HCT116 (cell line): ENCODE measurements around the gene IL21R. TPM values are rescaled to one million over a fixed set of nuclear protein-coding genes. Genes with fewer than 3 reads are reported as not detected.

ENCODE experiments used
- ATAC-seq: fragments of 200-7000 bp; cut with Tn5 transposase; 2 replicates; pipeline ENCODE4 v1.9.1; 2020; ENCODE audit warnings: mild to moderate bottlenecking, moderate library complexity
- BruUV-seq: library from RNA; stranded (reverse); fragments of 400-500 nt; replicated peaks from 2 replicates; lab custom pipeline; 2021; lab: Mats Ljungman, UMichigan
- CTCF ChIA-PET: fragments of 300-600 bp; sonication (Branson Sonifier 250); formaldehyde crosslinking; loops from one replicate; lab custom pipeline; 2021; ENCODE audit warnings: antibody characterized with exemption; lab: Charles Lee
- POLR2A ChIA-PET: fragments of 300-600, 350-600 bp; sonication (Branson Sonifier 250); formaldehyde crosslinking; loops from one replicate; lab custom pipeline; 2021; ENCODE audit warnings: antibody characterized with exemption; lab: Charles Lee
- RAD21 ChIA-PET, 2 experiments: fragments of 300-600 bp; sonication (Branson Sonifier 250); formaldehyde crosslinking; loops; one replicate each; lab custom pipeline; 2023; ENCODE audit warnings: low total read pairs in 2 of 2; ENCODE audit not compliant: uncharacterized antibody in 2 of 2, unreplicated experiment in 2 of 2, low non-redundant PET in 1 of 2; lab: Charles Lee
- DNase-seq: peaks from one replicate; pipeline ENCODE4 v3.0.0-alpha.2; 2010; ENCODE audit warnings: low read depth, low spot score
- H2AFZ ChIP-seq: fragments of 200-600 bp; shearing (Covaris generic), sonication (generic); 2 replicates; pipeline ENCODE4 v1.6.1; 2017; ENCODE audit warnings: low read depth, mixed run types, mixed read lengths, antibody characterized with exemption, low read length; ENCODE audit not compliant: poor library complexity, severe bottlenecking
- H3K27ac ChIP-seq: 2 replicates; pipeline ENCODE4 v1.5.1; 2012; ENCODE audit warnings: low read depth, low read length
- H3K27me3 ChIP-seq: fragments of 200-600 bp; sonication (generic); 2 replicates; pipeline ENCODE4 v1.6.1; 2016; ENCODE audit warnings: mixed run types, low read length, mixed read lengths; ENCODE audit not compliant: insufficient read depth
- H3K36me3 ChIP-seq, 2 experiments: fragments of 200-500 bp in 1 of 2; fragments of 200-600 bp in 1 of 2; sonication (Bioruptor generic) in 1 of 2; sonication (generic) in 1 of 2; 2 replicates each; pipeline versions ENCODE4 v1.5.1 to v1.6.1; 2014 to 2016; ENCODE audit warnings: low read length in 2 of 2, inconsistent platforms in 1 of 2, mixed read lengths in 1 of 2, mixed run types in 1 of 2; ENCODE audit not compliant: insufficient read depth in 2 of 2, control insufficient read depth in 1 of 2
- H3K4me1 ChIP-seq, 2 experiments: fragments of 200-600 bp in 1 of 2; sonication (generic) in 1 of 2; 2 replicates each; pipeline versions ENCODE4 v1.5.1 to v1.6.1; 2012 to 2017; ENCODE audit warnings: low read length in 2 of 2, inconsistent platforms in 1 of 2, mild to moderate bottlenecking in 1 of 2, mixed read lengths in 1 of 2, mixed run types in 1 of 2, moderate library complexity in 1 of 2; ENCODE audit not compliant: insufficient read depth in 2 of 2, control insufficient read depth in 1 of 2
- H3K4me2 ChIP-seq: fragments of 200-600 bp; sonication (generic); 2 replicates; pipeline ENCODE4 v1.6.1; 2017; ENCODE audit warnings: mixed run types, low read length, mixed read lengths
- H3K4me3 ChIP-seq, 2 experiments: fragments of 200-600 bp in 1 of 2; sonication (generic) in 1 of 2; replicated peaks in 1 of 2; 2 replicates each; pipeline ENCODE4 v1.5.1; 2011 to 2016; ENCODE audit warnings: low read length in 2 of 2, control low read depth in 1 of 2, low read depth in 1 of 2, mild to moderate bottlenecking in 1 of 2, mixed read lengths in 1 of 2, mixed run types in 1 of 2
- H3K79me2 ChIP-seq: fragments of 200-600 bp; sonication (generic); 2 replicates; pipeline ENCODE4 v1.6.1; 2017; ENCODE audit warnings: mild to moderate bottlenecking, mixed run types, low read length, moderate library complexity, mixed read lengths; ENCODE audit not compliant: insufficient read depth
- H3K9ac ChIP-seq: fragments of 200-600 bp; sonication (generic); 2 replicates; pipeline ENCODE4 v1.6.1; 2016; ENCODE audit warnings: low read length, mixed read lengths
- H3K9me2 ChIP-seq: fragments of 200-600 bp; sonication (generic), shearing (Covaris generic); 2 replicates; pipeline ENCODE4 v1.6.1; 2017; ENCODE audit warnings: mixed run types, mild to moderate bottlenecking, moderate library complexity; ENCODE audit not compliant: insufficient read depth
- H3K9me3 ChIP-seq, 2 experiments: fragments of 200-500 bp in 1 of 2; fragments of 200-600 bp in 1 of 2; sonication (Bioruptor generic) in 1 of 2; sonication (generic) in 1 of 2; 2 replicates each; pipeline ENCODE4 v1.6.1; 2014 to 2017; ENCODE audit warnings: low read length in 2 of 2, mixed read lengths in 2 of 2, inconsistent platforms in 1 of 2, low read depth in 1 of 2, mild to moderate bottlenecking in 1 of 2, mixed run types in 1 of 2, moderate library complexity in 1 of 2; ENCODE audit not compliant: control insufficient read depth in 1 of 2, insufficient read depth in 1 of 2
- H4K20me1 ChIP-seq: fragments of 200-600 bp; sonication (generic), shearing (Covaris generic); 2 replicates; pipeline ENCODE4 v1.6.1; 2017; ENCODE audit warnings: mixed run types, mild to moderate bottlenecking, moderate library complexity; ENCODE audit not compliant: insufficient read depth
- ATF3 ChIP-seq: IDR thresholded peaks from 2 replicates; pipeline ENCODE4 v1.6.1; 2012
- CBX3 ChIP-seq: IDR thresholded peaks from 2 replicates; pipeline ENCODE4 v1.6.1; 2012; ENCODE audit warnings: low read depth
- CEBPB ChIP-seq: IDR thresholded peaks from 2 replicates; pipeline ENCODE4 v1.6.1; 2012; ENCODE audit warnings: low read depth
- EGR1 ChIP-seq: IDR thresholded peaks from 2 replicates; pipeline ENCODE4 v1.6.1; 2012; ENCODE audit warnings: low read depth
- EZH2 ChIP-seq: fragments of 200-600 bp; sonication (generic); IDR thresholded peaks from 2 replicates; pipeline ENCODE4 v1.6.1; 2017; ENCODE audit warnings: antibody characterized with exemption, mixed run types
- EZH2phosphoT487 ChIP-seq: fragments of 200-600 bp; IDR thresholded peaks from 2 replicates; pipeline ENCODE4 v1.6.1; 2018; ENCODE audit warnings: antibody characterized with exemption, borderline replicate concordance
- FOSL1 ChIP-seq: IDR thresholded peaks from 2 replicates; pipeline ENCODE4 v1.6.1; 2012; ENCODE audit warnings: low read depth
- JUND ChIP-seq: IDR thresholded peaks from 2 replicates; pipeline ENCODE4 v1.6.1; 2012
- POLR2A ChIP-seq: IDR thresholded peaks from 2 replicates; pipeline ENCODE4 v1.7.0; 2011; ENCODE audit warnings: borderline replicate concordance; ENCODE audit not compliant: insufficient read depth, insufficient read length; ENCODE audit errors: extremely low read depth
- POLR2AphosphoS5 ChIP-seq: IDR thresholded peaks from 2 replicates; pipeline ENCODE4 v1.6.1; 2011; ENCODE audit warnings: mild to moderate bottlenecking, low read depth, low read length, moderate library complexity
- RAD21 ChIP-seq: IDR thresholded peaks from 2 replicates; pipeline ENCODE4 v1.6.1; 2012; ENCODE audit warnings: low read depth, mild to moderate bottlenecking
- SIN3A ChIP-seq: IDR thresholded peaks from 2 replicates; pipeline ENCODE4 v1.6.1; 2012; ENCODE audit warnings: low read depth
- SP1 ChIP-seq: IDR thresholded peaks from 2 replicates; pipeline ENCODE4 v1.6.1; 2012; ENCODE audit warnings: low read depth
- SRF ChIP-seq: IDR thresholded peaks from 2 replicates; pipeline ENCODE4 v1.6.1; 2012; ENCODE audit warnings: low read depth
- intact Hi-C: fragments of 100-400 bp; cut with micrococcal nuclease; formaldehyde crosslinking; loops from 2 replicates; pipeline ENCODE4 v1.10.0; 2022
- total RNA-seq: library from RNA; stranded (reverse); gene quantifications from one replicate; pipeline ENCODE4 v1.2.1, GENCODE V29; 2021; ENCODE audit not compliant: unreplicated experiment
- TF ChIP-seq, protein P1 (sequence below), 3 experiments: fragments of 200-600 bp in 1 of 3; sonication (generic) in 1 of 3; IDR thresholded peaks in 2 of 3; conservative IDR thresholded peaks in 1 of 3; 2 replicates each; pipeline ENCODE4 v1.5.1; 2012 to 2017; ENCODE audit warnings: low read depth in 2 of 3, low read length in 2 of 3, antibody characterized with exemption in 1 of 3, borderline replicate concordance in 1 of 3, control low read depth in 1 of 3, mild to moderate bottlenecking in 1 of 3, mixed read lengths in 1 of 3, mixed run types in 1 of 3, moderate library complexity in 1 of 3; ENCODE audit not compliant: insufficient read depth in 1 of 3
- TF ChIP-seq, protein P2 (sequence below): IDR thresholded peaks from 2 replicates; pipeline ENCODE4 v1.6.1; 2012; ENCODE audit warnings: low read depth
- TF ChIP-seq, protein P3 (sequence below): IDR thresholded peaks from 2 replicates; pipeline ENCODE4 v1.6.1; 2011; ENCODE audit warnings: mild to moderate bottlenecking, low read length, moderate library complexity; ENCODE audit not compliant: insufficient replicate concordance; ENCODE audit errors: extremely low read depth
- TF ChIP-seq, protein P4 (sequence below): IDR thresholded peaks from 2 replicates; pipeline ENCODE4 v1.6.1; 2012

The IL21R gene
- total RNA-seq, 1 experiment from 2014 or later, result 1.2 TPM

GRCh38 chr16:27429330-27429871, 27.4 kb downstream of the IL21R start:
- no peak overlapping the region for H3K4me2 ChIP-seq
- no peak overlapping the region for H3K4me3 ChIP-seq
- H3K9me3 ChIP-seq, result no peaks in the 10 kb centered on the region
- no peaks in the 10 kb centered on the region for H4K20me1 ChIP-seq
- H3K27ac ChIP-seq, result no peak overlapping the region
- ChIA-PET CTCF (no interaction called here), POLR2A (no interaction called here), RAD21 (no interaction called here)
- H3K36me3 ChIP-seq, result no peaks in the 10 kb centered on the region
- no peaks in the 10 kb centered on the region for H3K27me3 ChIP-seq
- DNase-seq, result no peak
- intact Hi-C loops, result no loop called here
- peaks cover 2 to 27% of the 10 kb centered on the region in 2 experiments; a peak in 3 of 4 replicates for H3K4me1 ChIP-seq
- no TSS peak for BruUV-seq
- no peaks in the 10 kb centered on the region for H3K9me2 ChIP-seq
- no peak overlapping the region for H2AFZ ChIP-seq
- no peak overlapping the region for H3K9ac ChIP-seq
- no peaks in the 10 kb centered on the region for H3K79me2 ChIP-seq
- ATAC-seq, result no peak
- TF ChIP-seq RAD21 (no peak), JUND (no peak), SP1 (no peak), FOSL1 (no peak), ATF3 (no peak), POLR2A (no peak), SRF (no peak), EZH2 (no peak), EGR1 (no peak), SIN3A (no peak), CBX3 (no peak), EZH2phosphoT487 (no peak), POLR2AphosphoS5 (no peak), CEBPB (no peak)
- TF ChIP-seq, protein P1, sequence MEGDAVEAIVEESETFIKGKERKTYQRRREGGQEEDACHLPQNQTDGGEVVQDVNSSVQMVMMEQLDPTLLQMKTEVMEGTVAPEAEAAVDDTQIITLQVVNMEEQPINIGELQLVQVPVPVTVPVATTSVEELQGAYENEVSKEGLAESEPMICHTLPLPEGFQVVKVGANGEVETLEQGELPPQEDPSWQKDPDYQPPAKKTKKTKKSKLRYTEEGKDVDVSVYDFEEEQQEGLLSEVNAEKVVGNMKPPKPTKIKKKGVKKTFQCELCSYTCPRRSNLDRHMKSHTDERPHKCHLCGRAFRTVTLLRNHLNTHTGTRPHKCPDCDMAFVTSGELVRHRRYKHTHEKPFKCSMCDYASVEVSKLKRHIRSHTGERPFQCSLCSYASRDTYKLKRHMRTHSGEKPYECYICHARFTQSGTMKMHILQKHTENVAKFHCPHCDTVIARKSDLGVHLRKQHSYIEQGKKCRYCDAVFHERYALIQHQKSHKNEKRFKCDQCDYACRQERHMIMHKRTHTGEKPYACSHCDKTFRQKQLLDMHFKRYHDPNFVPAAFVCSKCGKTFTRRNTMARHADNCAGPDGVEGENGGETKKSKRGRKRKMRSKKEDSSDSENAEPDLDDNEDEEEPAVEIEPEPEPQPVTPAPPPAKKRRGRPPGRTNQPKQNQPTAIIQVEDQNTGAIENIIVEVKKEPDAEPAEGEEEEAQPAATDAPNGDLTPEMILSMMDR (IDR thresholded peaks at IDR 0.05 in 2 of 3, conservative IDR thresholded peaks at IDR 0.05 in 1 of 3; ENCODE audit: borderline replicate concordance in 1 of 3, insufficient read depth in 1 of 3, low read depth in 2 of 3, low read length in 2 of 3), result no peak
- TF ChIP-seq, protein P2, sequence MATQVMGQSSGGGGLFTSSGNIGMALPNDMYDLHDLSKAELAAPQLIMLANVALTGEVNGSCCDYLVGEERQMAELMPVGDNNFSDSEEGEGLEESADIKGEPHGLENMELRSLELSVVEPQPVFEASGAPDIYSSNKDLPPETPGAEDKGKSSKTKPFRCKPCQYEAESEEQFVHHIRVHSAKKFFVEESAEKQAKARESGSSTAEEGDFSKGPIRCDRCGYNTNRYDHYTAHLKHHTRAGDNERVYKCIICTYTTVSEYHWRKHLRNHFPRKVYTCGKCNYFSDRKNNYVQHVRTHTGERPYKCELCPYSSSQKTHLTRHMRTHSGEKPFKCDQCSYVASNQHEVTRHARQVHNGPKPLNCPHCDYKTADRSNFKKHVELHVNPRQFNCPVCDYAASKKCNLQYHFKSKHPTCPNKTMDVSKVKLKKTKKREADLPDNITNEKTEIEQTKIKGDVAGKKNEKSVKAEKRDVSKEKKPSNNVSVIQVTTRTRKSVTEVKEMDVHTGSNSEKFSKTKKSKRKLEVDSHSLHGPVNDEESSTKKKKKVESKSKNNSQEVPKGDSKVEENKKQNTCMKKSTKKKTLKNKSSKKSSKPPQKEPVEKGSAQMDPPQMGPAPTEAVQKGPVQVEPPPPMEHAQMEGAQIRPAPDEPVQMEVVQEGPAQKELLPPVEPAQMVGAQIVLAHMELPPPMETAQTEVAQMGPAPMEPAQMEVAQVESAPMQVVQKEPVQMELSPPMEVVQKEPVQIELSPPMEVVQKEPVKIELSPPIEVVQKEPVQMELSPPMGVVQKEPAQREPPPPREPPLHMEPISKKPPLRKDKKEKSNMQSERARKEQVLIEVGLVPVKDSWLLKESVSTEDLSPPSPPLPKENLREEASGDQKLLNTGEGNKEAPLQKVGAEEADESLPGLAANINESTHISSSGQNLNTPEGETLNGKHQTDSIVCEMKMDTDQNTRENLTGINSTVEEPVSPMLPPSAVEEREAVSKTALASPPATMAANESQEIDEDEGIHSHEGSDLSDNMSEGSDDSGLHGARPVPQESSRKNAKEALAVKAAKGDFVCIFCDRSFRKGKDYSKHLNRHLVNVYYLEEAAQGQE, result no peak
- TF ChIP-seq, protein P3, sequence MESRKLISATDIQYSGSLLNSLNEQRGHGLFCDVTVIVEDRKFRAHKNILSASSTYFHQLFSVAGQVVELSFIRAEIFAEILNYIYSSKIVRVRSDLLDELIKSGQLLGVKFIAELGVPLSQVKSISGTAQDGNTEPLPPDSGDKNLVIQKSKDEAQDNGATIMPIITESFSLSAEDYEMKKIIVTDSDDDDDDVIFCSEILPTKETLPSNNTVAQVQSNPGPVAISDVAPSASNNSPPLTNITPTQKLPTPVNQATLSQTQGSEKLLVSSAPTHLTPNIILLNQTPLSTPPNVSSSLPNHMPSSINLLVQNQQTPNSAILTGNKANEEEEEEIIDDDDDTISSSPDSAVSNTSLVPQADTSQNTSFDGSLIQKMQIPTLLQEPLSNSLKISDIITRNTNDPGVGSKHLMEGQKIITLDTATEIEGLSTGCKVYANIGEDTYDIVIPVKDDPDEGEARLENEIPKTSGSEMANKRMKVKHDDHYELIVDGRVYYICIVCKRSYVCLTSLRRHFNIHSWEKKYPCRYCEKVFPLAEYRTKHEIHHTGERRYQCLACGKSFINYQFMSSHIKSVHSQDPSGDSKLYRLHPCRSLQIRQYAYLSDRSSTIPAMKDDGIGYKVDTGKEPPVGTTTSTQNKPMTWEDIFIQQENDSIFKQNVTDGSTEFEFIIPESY, result no peak
- TF ChIP-seq, protein P4, sequence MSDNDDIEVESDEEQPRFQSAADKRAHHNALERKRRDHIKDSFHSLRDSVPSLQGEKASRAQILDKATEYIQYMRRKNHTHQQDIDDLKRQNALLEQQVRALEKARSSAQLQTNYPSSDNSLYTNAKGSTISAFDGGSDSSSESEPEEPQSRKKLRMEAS, result no peak
- TF ChIP-seq, all 23 proteins: peak for 0
